ENCODE measurements around the gene NXT2.

DNA sequence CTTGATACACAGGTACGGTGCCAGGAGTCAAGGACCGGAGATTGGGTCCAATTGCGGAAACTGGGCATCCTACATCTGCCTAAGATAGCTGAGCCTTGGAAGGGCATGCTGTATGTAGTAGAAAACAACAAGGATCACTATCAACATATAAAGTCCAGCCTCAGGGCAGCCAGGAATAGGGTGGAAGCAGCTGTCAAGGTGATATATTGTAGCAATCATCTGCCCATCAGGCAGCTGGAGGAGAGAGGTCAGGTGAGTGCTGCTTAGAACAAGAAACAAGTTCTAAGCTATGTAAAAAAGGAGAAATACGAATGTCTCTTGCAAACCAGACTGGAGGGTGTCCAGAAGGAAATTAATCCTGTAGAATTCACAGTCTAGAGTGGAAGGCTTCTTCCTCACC, 53.5 kb downstream of the NXT2 start:
- TF ChIP-seq, protein P1, sequence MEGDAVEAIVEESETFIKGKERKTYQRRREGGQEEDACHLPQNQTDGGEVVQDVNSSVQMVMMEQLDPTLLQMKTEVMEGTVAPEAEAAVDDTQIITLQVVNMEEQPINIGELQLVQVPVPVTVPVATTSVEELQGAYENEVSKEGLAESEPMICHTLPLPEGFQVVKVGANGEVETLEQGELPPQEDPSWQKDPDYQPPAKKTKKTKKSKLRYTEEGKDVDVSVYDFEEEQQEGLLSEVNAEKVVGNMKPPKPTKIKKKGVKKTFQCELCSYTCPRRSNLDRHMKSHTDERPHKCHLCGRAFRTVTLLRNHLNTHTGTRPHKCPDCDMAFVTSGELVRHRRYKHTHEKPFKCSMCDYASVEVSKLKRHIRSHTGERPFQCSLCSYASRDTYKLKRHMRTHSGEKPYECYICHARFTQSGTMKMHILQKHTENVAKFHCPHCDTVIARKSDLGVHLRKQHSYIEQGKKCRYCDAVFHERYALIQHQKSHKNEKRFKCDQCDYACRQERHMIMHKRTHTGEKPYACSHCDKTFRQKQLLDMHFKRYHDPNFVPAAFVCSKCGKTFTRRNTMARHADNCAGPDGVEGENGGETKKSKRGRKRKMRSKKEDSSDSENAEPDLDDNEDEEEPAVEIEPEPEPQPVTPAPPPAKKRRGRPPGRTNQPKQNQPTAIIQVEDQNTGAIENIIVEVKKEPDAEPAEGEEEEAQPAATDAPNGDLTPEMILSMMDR (conservative IDR thresholded peaks at IDR 0.05 in 1 of 2, IDR thresholded peaks at IDR 0.05 in 1 of 2; ENCODE audit: low read depth in 1 of 2, low read length in 2 of 2) = no peak
- TF ChIP-seq EZH2 (IDR thresholded peaks at IDR 0.05; ENCODE audit: low read length, missing control alignments) = no peak

Data from fibroblast of lung (primary cell).